CD4-positive, alpha-beta memory T cell (primary cell): ENCODE data around the gene PRLH. TPM values are rescaled to one million over a fixed set of nuclear protein-coding genes. Genes with fewer than 3 reads are reported as not detected.

Experiments
- CTCF ChIA-PET: fragments of 350-600 bp; sonication (Branson Sonifier 250); formaldehyde crosslinking; loops from one replicate; lab custom pipeline; 2021; ENCODE audit warnings: inconsistent platforms; ENCODE audit not compliant: partially characterized antibody; lab: Charles Lee
- POLR2A ChIA-PET: fragments of 350-600 bp; sonication (Branson Sonifier 250); formaldehyde crosslinking; loops from one replicate; lab custom pipeline; 2021; ENCODE audit not compliant: partially characterized antibody; lab: Charles Lee
- DNase-seq, 5 donors: peaks; one replicate each; pipeline versions ENCODE4 v3.0.0 to v3.0.0-alpha.2; 2020 to 2022; ENCODE audit warnings: mixed read lengths in 1 of 5
- H3K27ac ChIP-seq: one replicate; pipeline ENCODE4 v1.7.0; 2013; ENCODE audit warnings: low read depth, low read length
- H3K27me3 ChIP-seq: 2 replicates; pipeline ENCODE4 v1.7.0; 2013; ENCODE audit warnings: mild to moderate bottlenecking, low read length, moderate library complexity; ENCODE audit not compliant: insufficient read depth
- H3K36me3 ChIP-seq: 2 replicates; pipeline ENCODE4 v1.7.0; 2013; ENCODE audit warnings: mild to moderate bottlenecking, low read length, moderate library complexity; ENCODE audit not compliant: insufficient read depth
- H3K4me1 ChIP-seq: 2 replicates; pipeline ENCODE4 v1.7.0; 2013; ENCODE audit warnings: mild to moderate bottlenecking, low read length, moderate library complexity; ENCODE audit not compliant: insufficient read depth
- H3K4me3 ChIP-seq, 2 donors: one replicate each; pipeline ENCODE4 v1.7.0; 2013; ENCODE audit warnings: low read length in 2 of 2, mild to moderate bottlenecking in 1 of 2
- H3K9me3 ChIP-seq, 2 donors: one replicate each; pipeline ENCODE4 v1.7.0; 2013; ENCODE audit warnings: low read length in 2 of 2, control low read depth in 1 of 2; ENCODE audit not compliant: control insufficient read depth in 1 of 2
- H3K27ac Mint-ChIP-seq, 7 donors: one replicate each; pipeline ENCODE4 v1.8.0; 2020 to 2021; ENCODE audit warnings: mixed read lengths in 7 of 7, mild to moderate bottlenecking in 6 of 7, inconsistent platforms in 3 of 7, moderate library complexity in 3 of 7
- H3K27me3 Mint-ChIP-seq, 2 donors: one replicate each; pipeline ENCODE4 v1.8.0; 2020 to 2021; ENCODE audit warnings: mixed read lengths in 2 of 2
- H3K36me3 Mint-ChIP-seq, 2 donors: one replicate each; pipeline ENCODE4 v1.8.0; 2020 to 2021; ENCODE audit warnings: mixed read lengths in 2 of 2, inconsistent platforms in 1 of 2, mild to moderate bottlenecking in 1 of 2
- H3K4me1 Mint-ChIP-seq, 4 donors: one replicate each; pipeline ENCODE4 v1.8.0; 2020 to 2021; ENCODE audit warnings: mixed read lengths in 4 of 4, mild to moderate bottlenecking in 1 of 4
- H3K4me3 Mint-ChIP-seq, 8 donors: one replicate each; pipeline ENCODE4 v1.8.0; 2020 to 2021; ENCODE audit warnings: mixed read lengths in 8 of 8, mild to moderate bottlenecking in 7 of 8, moderate library complexity in 6 of 8, inconsistent platforms in 3 of 8
- H3K9me3 Mint-ChIP-seq, 8 donors: one replicate each; pipeline ENCODE4 v1.8.0; 2020 to 2021; ENCODE audit warnings: mixed read lengths in 8 of 8, mild to moderate bottlenecking in 5 of 8, inconsistent platforms in 3 of 8, moderate library complexity in 1 of 8
- intact Hi-C: fragments of 100-400 bp; cut with micrococcal nuclease; formaldehyde crosslinking; loops from one replicate; pipeline ENCODE4 v1.15.1; 2023
- polyA plus RNA-seq, 2 donors: library from polyadenylated mRNA; unstranded; fragments of 300-500 nt; fragmentation: Illumina TruSeq; gene quantifications; one replicate each; pipeline ENCODE4 v1.2.3, GENCODE V29; 2021
- total RNA-seq, 2 experiments: library from RNA; stranded (reverse); gene quantifications; one replicate each; pipeline ENCODE4 v1.2.3, GENCODE V29; 2021

The PRLH gene
- total and polyA plus RNA-seq, 4 experiments from 2014 or later, result not detected

GRCh38 chr2:237540223-237540775, 26.1 kb upstream of the PRLH start:
- Histone ChIP-seq H3K27me3 (no peaks in the 10 kb centered on the region), H3K36me3 (no peaks in the 10 kb centered on the region), H3K4me3 (no peak overlapping the region), H3K9me3 (no peaks in the 10 kb centered on the region), H3K4me1 (no peaks in the 10 kb centered on the region), H3K27ac (no peak overlapping the region)
- H3K4me1 Mint-ChIP-seq, result no peaks in the 10 kb centered on the region
- H3K9me3 Mint-ChIP-seq, result no peaks in the 10 kb centered on the region
- POLR2A ChIA-PET, result interaction anchor here (0.5 kb wide), 1 partner anchor 462 kb away, joined by 3 read pairs; no protein-coding TSS in a partner anchor
- H3K36me3 Mint-ChIP-seq, result no peaks in the 10 kb centered on the region
- peaks cover 3 to 16% of the 10 kb centered on the region in 2 donors for H3K27me3 Mint-ChIP-seq
- no peak overlapping the region for H3K27ac Mint-ChIP-seq
- intact Hi-C loops, result no loop called here
- DNase-seq, result no peak
- CTCF ChIA-PET, result interaction anchor here (1.8 kb wide), 1 partner anchor 28 kb away, joined by 5 read pairs; no protein-coding TSS in a partner anchor
- no peak overlapping the region for H3K4me3 Mint-ChIP-seq

- Mint-ChIP-seq H3K36me3 (no peaks in the 10 kb centered on the region), H3K27me3 (peaks cover 3 to 15% of the 10 kb centered on the region in 2 donors), H3K4me1 (no peaks in the 10 kb centered on the region), H3K9me3 (no peaks in the 10 kb centered on the region), H3K4me3 (no peak overlapping the region), H3K27ac (no peak overlapping the region)
- CTCF ChIA-PET, result interaction anchor here (1.8 kb wide), 1 partner anchor 28 kb away, joined by 5 read pairs; no protein-coding TSS in a partner anchor
- H3K4me3 ChIP-seq, result no peak overlapping the region
- POLR2A ChIA-PET, result interaction anchor here (0.5 kb wide), 1 partner anchor 462 kb away, joined by 3 read pairs; no protein-coding TSS in a partner anchor
- H3K36me3 ChIP-seq, result no peaks in the 10 kb centered on the region
- no peaks in the 10 kb centered on the region for H3K4me1 ChIP-seq
- intact Hi-C loops, result no loop called here
- H3K9me3 ChIP-seq, result no peaks in the 10 kb centered on the region
- H3K27ac ChIP-seq, result no peak overlapping the region
- H3K27me3 ChIP-seq, result no peaks in the 10 kb centered on the region
- no peak for DNase-seq
These were observed 25.6 kb upstream of the PRLH start for GRCh38 chr2:237540823-237541222.

DNA sequence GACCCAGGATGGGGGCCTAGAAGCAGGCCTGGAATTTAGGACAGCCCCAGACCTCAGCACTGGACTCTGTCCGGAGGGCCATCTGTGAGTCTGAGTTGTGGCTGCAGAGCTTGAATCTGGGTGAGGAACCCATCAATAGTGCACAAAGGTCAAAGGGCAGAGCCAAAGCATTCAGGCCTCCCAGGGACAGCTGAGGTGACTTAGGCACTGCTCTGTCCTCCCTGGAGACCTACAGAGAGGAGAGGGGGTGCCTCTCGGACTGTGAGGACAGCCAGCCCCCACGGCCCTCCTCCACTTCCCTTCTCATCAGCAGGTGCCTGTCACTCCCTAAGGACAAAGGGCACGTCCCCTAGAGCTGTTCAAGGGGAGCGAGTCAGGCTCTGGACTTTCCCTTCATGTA, 25.1 kb upstream of the PRLH start:
- Histone ChIP-seq H3K4me3 (no peak overlapping the region), H3K36me3 (no peaks in the 10 kb centered on the region), H3K9me3 (no peaks in the 10 kb centered on the region), H3K27ac (no peak overlapping the region), H3K27me3 (no peaks in the 10 kb centered on the region), H3K4me1 (no peaks in the 10 kb centered on the region)
- intact Hi-C loops, result no loop called here
- Mint-ChIP-seq H3K27ac (peak overlapping the region in 1 of 7 donors; percentile 15), H3K4me1 (no peaks in the 10 kb centered on the region), H3K27me3 (peaks cover 3 to 13% of the 10 kb centered on the region in 2 donors), H3K4me3 (no peak overlapping the region), H3K36me3 (no peaks in the 10 kb centered on the region), H3K9me3 (no peaks in the 10 kb centered on the region)
- CTCF ChIA-PET, result interaction anchor here (1.8 kb wide), 1 partner anchor 28 kb away, joined by 5 read pairs; no protein-coding TSS in a partner anchor
- POLR2A ChIA-PET, result no interaction called here
- no peak for DNase-seq

GRCh38 chr2:237542001-237542704, 24.2 kb upstream of the PRLH start:
- Mint-ChIP-seq H3K36me3 (no peaks in the 10 kb centered on the region), H3K27me3 (peaks cover 3 to 11% of the 10 kb centered on the region in 2 donors), H3K27ac (no peak overlapping the region), H3K4me3 (no peak overlapping the region), H3K4me1 (no peaks in the 10 kb centered on the region), H3K9me3 (no peaks in the 10 kb centered on the region)
- no peak for DNase-seq
- no peaks in the 10 kb centered on the region for H3K36me3 ChIP-seq
- no peak overlapping the region for H3K27ac ChIP-seq
- intact Hi-C loops, result no loop called here
- H3K27me3 ChIP-seq, result no peaks in the 10 kb centered on the region
- CTCF ChIA-PET, result no interaction called here
- H3K4me3 ChIP-seq, result no peak overlapping the region
- H3K4me1 ChIP-seq, result no peaks in the 10 kb centered on the region
- POLR2A ChIA-PET, result no interaction called here
- H3K9me3 ChIP-seq, result no peaks in the 10 kb centered on the region

GRCh38 chr2:237546040-237546875, 20.1 kb upstream of the PRLH start:
- intact Hi-C loops, result no loop called here
- Histone ChIP-seq H3K27me3 (no peaks in the 10 kb centered on the region), H3K9me3 (no peaks in the 10 kb centered on the region), H3K4me1 (no peaks in the 10 kb centered on the region), H3K27ac (no peak overlapping the region), H3K4me3 (no peak overlapping the region), H3K36me3 (no peaks in the 10 kb centered on the region)
- H3K36me3 Mint-ChIP-seq, result no peaks in the 10 kb centered on the region
- H3K4me1 Mint-ChIP-seq, result no peaks in the 10 kb centered on the region
- H3K4me3 Mint-ChIP-seq, result no peak overlapping the region
- no peak for DNase-seq
- peaks cover 3% of the 10 kb centered on the region in 2 donors for H3K27me3 Mint-ChIP-seq
- POLR2A ChIA-PET, result no interaction called here
- H3K9me3 Mint-ChIP-seq, result no peaks in the 10 kb centered on the region
- CTCF ChIA-PET, result interaction anchor here (2.2 kb wide), 1 partner anchor 26 kb away, joined by 7 read pairs; no protein-coding TSS in a partner anchor
- H3K27ac Mint-ChIP-seq, result no peak overlapping the region

GRCh38 chr2:237546876-237547395, 19.4 kb upstream of the PRLH start:
- POLR2A ChIA-PET, result no interaction called here

More at GRCh38 chr2:237546876-237547395, 19.4 kb upstream of the PRLH start:
- Histone ChIP-seq H3K4me3 (no peak overlapping the region), H3K4me1 (no peaks in the 10 kb centered on the region), H3K27ac (no peak overlapping the region), H3K9me3 (no peaks in the 10 kb centered on the region), H3K27me3 (no peaks in the 10 kb centered on the region), H3K36me3 (no peaks in the 10 kb centered on the region)
- H3K9me3 Mint-ChIP-seq, result no peaks in the 10 kb centered on the region
- DNase-seq, result no peak
- no peak overlapping the region for H3K27ac Mint-ChIP-seq
- H3K36me3 Mint-ChIP-seq, result no peaks in the 10 kb centered on the region
- intact Hi-C loops, result no loop called here
- H3K4me3 Mint-ChIP-seq, result no peak overlapping the region
- CTCF ChIA-PET, result interaction anchor here (2.2 kb wide), 1 partner anchor 25 kb away, joined by 7 read pairs; no protein-coding TSS in a partner anchor
- H3K4me1 Mint-ChIP-seq, result no peaks in the 10 kb centered on the region
- H3K27me3 Mint-ChIP-seq, result no peaks in the 10 kb centered on the region
